ENCODE results near the gene RTL10.

RTL10 gene

DNA sequence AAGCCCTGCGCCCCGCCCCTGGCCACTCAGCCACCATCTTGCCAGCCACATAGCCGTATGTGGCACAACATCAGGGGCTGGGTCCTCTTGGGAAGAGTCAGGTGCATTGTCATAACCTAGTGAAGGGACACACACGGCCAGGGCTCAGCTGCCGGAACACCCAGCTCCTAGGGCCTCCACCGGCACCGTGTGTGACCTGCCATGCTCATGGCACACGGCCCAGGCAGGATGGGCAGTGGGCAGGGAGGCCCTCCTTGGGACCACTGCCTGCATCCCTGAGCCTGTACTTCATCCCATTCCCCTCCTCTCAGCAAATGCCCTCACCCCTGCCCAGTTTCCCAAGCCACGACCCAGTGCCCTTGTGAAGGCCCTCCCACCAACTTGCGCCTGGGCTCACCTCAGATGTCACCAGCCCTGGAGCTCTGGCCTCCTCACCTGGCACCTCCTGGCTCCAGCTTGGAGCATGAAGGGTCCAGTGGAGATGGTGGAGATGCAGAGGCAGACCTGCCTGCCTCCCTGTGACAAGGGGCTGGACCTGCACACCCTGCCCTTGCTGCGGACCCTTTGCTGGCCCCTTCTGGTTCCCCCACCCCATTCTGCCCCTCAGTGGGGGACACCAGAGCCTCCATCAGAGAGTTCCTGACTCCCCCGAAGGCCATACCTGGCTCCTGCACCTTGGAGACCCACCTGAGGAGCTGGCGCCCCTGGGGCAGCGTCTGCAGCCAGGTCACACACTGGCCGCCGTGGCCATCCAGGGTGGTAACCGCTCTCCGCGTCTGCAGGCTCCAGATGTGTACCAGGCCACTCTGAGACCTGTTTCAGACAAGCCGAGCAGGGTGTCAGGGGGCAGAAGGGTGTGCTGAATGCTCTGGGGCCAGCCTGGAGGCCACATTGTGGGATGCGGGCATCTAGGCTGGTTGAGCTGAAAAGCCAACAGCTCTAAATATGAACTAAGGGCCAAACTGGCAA lies 34.5 kb downstream of the RTL10 start:
- TF ChIP-seq TAF1 (IDR thresholded peaks at IDR 0.05; ENCODE audit: borderline replicate concordance, insufficient read depth, low read length) (no peak), REST (IDR thresholded peaks at IDR 0.05; ENCODE audit: insufficient read depth in 1 of 2, low read depth in 2 of 2, low read length in 2 of 2) (no peak), FOXP2 (optimal IDR thresholded peaks at IDR 0.05; ENCODE audit: borderline replicate concordance, extremely low read depth, extremely low read length, insufficient read depth) (no peak), SIN3A (IDR thresholded peaks at IDR 0.05; ENCODE audit: borderline replicate concordance, insufficient read depth, low read length) (no peak), POLR2AphosphoS5 (IDR thresholded peaks at IDR 0.05; ENCODE audit: low read depth, low read length) (no peak)

GRCh38 chr22:19819208-19819910 lies 35.3 kb downstream of the RTL10 start:
- TF ChIP-seq TAF1 (IDR thresholded peaks at IDR 0.05; ENCODE audit: borderline replicate concordance, insufficient read depth, low read length) (no peak), POLR2AphosphoS5 (IDR thresholded peaks at IDR 0.05; ENCODE audit: low read depth, low read length) (no peak), REST (IDR thresholded peaks at IDR 0.05; ENCODE audit: insufficient read depth in 1 of 2, low read depth in 2 of 2, low read length in 2 of 2) (no peak), SIN3A (IDR thresholded peaks at IDR 0.05; ENCODE audit: borderline replicate concordance, insufficient read depth, low read length) (no peak), FOXP2 (optimal IDR thresholded peaks at IDR 0.05; ENCODE audit: borderline replicate concordance, extremely low read depth, extremely low read length, insufficient read depth) (no peak)

GRCh38 chr22:19818324-19819207 lies 36.1 kb downstream of the RTL10 start:
- TF ChIP-seq SIN3A (IDR thresholded peaks at IDR 0.05; ENCODE audit: borderline replicate concordance, insufficient read depth, low read length) (no peak), REST (IDR thresholded peaks at IDR 0.05; ENCODE audit: insufficient read depth in 1 of 2, low read depth in 2 of 2, low read length in 2 of 2) (no peak), FOXP2 (optimal IDR thresholded peaks at IDR 0.05; ENCODE audit: borderline replicate concordance, extremely low read depth, extremely low read length, insufficient read depth) (no peak), POLR2AphosphoS5 (IDR thresholded peaks at IDR 0.05; ENCODE audit: low read depth, low read length) (no peak), TAF1 (IDR thresholded peaks at IDR 0.05; ENCODE audit: borderline replicate concordance, insufficient read depth, low read length) (no peak)

DNA sequence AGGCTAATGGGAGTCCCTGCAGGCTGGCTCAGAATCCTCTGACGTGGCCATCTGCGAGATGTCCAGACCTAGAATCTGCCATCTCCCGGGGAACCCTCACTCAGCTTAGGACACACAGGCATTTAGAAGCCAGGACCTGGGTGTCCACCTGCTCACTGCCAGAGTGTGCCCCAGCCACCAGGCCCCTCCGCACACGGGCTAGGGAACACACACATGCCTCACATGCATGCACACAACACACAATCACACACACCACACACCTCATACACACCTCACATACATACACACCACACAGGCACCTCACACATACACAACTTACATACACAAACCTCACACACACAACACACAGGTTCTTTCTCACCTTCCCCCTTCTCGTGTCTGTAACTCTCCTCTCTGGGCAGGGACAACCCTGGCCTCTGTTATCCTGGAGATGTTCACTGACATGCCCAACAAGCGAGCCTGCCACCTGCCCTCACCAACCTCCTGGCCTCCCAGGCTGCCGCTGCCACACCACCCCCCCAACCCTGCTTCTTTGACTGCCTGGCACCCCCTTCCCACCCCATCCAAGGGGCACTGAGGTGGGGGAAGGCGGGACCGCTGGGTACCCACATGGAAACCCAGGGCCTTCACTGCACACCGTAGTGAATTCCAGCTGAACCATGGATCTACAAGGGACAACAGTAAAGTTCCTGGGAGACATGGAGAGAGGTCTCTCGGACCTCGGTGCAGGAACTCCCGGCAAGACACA lies 38.1 kb downstream of the RTL10 start:
- TF ChIP-seq FOXP2 (optimal IDR thresholded peaks at IDR 0.05; ENCODE audit: borderline replicate concordance, extremely low read depth, extremely low read length, insufficient read depth) = no peak
- TF ChIP-seq SIN3A (IDR thresholded peaks at IDR 0.05; ENCODE audit: borderline replicate concordance, insufficient read depth, low read length) = no peak
- TF ChIP-seq REST (IDR thresholded peaks at IDR 0.05; ENCODE audit: insufficient read depth in 1 of 2, low read depth in 2 of 2, low read length in 2 of 2) = no peak
- no peak for TF ChIP-seq POLR2AphosphoS5 (IDR thresholded peaks at IDR 0.05; ENCODE audit: low read depth, low read length)
- no peak for TF ChIP-seq TAF1 (IDR thresholded peaks at IDR 0.05; ENCODE audit: borderline replicate concordance, insufficient read depth, low read length)
